WTC11 (cell line): ENCODE measurements around the gene QRICH2. TPM values are rescaled to one million over a fixed set of nuclear protein-coding genes. Genes with fewer than 3 reads are reported as not detected.

Experiments used
- ATAC-seq: fragments of 200-7000 bp; cut with Tn5 transposase; 2 replicates; pipeline ENCODE4 v1.10.0; 2021; ENCODE audit warnings: mild to moderate bottlenecking, moderate library complexity
- CTCF ChIA-PET: fragments of 300-600 bp; sonication (Branson Sonifier 250); formaldehyde crosslinking; loops from one replicate; lab custom pipeline; 2021; ENCODE audit warnings: antibody characterized with exemption; lab: Charles Lee
- POLR2A ChIA-PET: fragments of 350-600 bp; sonication (Branson Sonifier 250); formaldehyde crosslinking; loops from one replicate; lab custom pipeline; 2021; ENCODE audit warnings: antibody characterized with exemption; lab: Charles Lee
- DNase-seq: peaks from one replicate; pipeline ENCODE4 v3.0.0; 2021; ENCODE audit warnings: low spot score
- H3K27ac Mint-ChIP-seq: 2 replicates; pipeline ENCODE4 v1.8.0; 2021; ENCODE audit warnings: mixed read lengths
- H3K27me3 Mint-ChIP-seq: 2 replicates; pipeline ENCODE4 v1.8.0; 2021; ENCODE audit warnings: low read depth, mild to moderate bottlenecking, moderate library complexity, mixed read lengths
- H3K36me3 Mint-ChIP-seq: 2 replicates; pipeline ENCODE4 v1.8.0; 2021; ENCODE audit warnings: mixed read lengths
- H3K4me1 Mint-ChIP-seq: 2 replicates; pipeline ENCODE4 v1.8.0; 2022; ENCODE audit warnings: mixed read lengths
- H3K4me3 Mint-ChIP-seq: 2 replicates; pipeline ENCODE4 v1.8.0; 2021; ENCODE audit warnings: mild to moderate bottlenecking, moderate library complexity, mixed read lengths
- H3K9me3 Mint-ChIP-seq: 2 replicates; pipeline ENCODE4 v1.8.0; 2021; ENCODE audit warnings: mixed read lengths
- AR ChIP-seq: fragments of 250-450 bp; sonication (Bioruptor Pico); IDR thresholded peaks from 2 replicates; pipeline ENCODE4 v1.9.0; 2021; ENCODE audit warnings: mild to moderate bottlenecking
- ATF6 ChIP-seq: sonication (generic); formaldehyde crosslinking; IDR thresholded peaks from 2 replicates; pipeline ENCODE4 v1.8.1; 2023; ENCODE audit warnings: mild to moderate bottlenecking, missing genetic modification reagents
- CREB1 ChIP-seq: sonication (generic); formaldehyde crosslinking; IDR thresholded peaks from 2 replicates; pipeline ENCODE4 v1.8.0; 2023; ENCODE audit warnings: mild to moderate bottlenecking, missing genetic modification reagents
- GABPB1 ChIP-seq: sonication (generic); formaldehyde crosslinking; IDR thresholded peaks from 2 replicates; pipeline ENCODE4 v1.8.1; 2023; ENCODE audit warnings: mild to moderate bottlenecking, missing genetic modification reagents
- MAX ChIP-seq: sonication (generic); formaldehyde crosslinking; IDR thresholded peaks from 2 replicates; pipeline ENCODE4 v1.8.0; 2022; ENCODE audit warnings: mild to moderate bottlenecking, missing genetic modification reagents
- NFYB ChIP-seq: sonication (generic); formaldehyde crosslinking; conservative IDR thresholded peaks from 2 replicates; pipeline ENCODE4 v1.8.0; 2022; ENCODE audit warnings: low read depth, missing genetic modification reagents
- NR3C1 ChIP-seq: sonication (generic); formaldehyde crosslinking; conservative IDR thresholded peaks from 2 replicates; pipeline ENCODE4 v1.8.1; 2023; ENCODE audit warnings: low read depth, mild to moderate bottlenecking, missing genetic modification reagents
- RORB ChIP-seq: fragments of 250-450 bp; sonication (Bioruptor Pico); IDR thresholded peaks from 2 replicates; pipeline ENCODE4 v1.9.0; 2021; ENCODE audit warnings: mild to moderate bottlenecking
- SMAD3 ChIP-seq: sonication (generic); formaldehyde crosslinking; IDR thresholded peaks from 2 replicates; pipeline ENCODE4 v1.8.0; 2022; ENCODE audit warnings: missing genetic modification reagents, mild to moderate bottlenecking, borderline replicate concordance
- SP1 ChIP-seq: sonication (generic); formaldehyde crosslinking; conservative IDR thresholded peaks from 2 replicates; pipeline ENCODE4 v1.8.1; 2022; ENCODE audit warnings: missing genetic modification reagents
- TEAD1 ChIP-seq: sonication (generic); formaldehyde crosslinking; IDR thresholded peaks from 2 replicates; pipeline ENCODE4 v1.8.0; 2022; ENCODE audit warnings: mild to moderate bottlenecking, missing genetic modification reagents
- TP53 ChIP-seq: sonication (generic); formaldehyde crosslinking; IDR thresholded peaks from 2 replicates; pipeline ENCODE4 v1.8.1; 2023; ENCODE audit warnings: mild to moderate bottlenecking, missing genetic modification reagents
- ZNF121 ChIP-seq: sonication (generic); formaldehyde crosslinking; IDR thresholded peaks from 2 replicates; pipeline ENCODE4 v1.8.0; 2023; ENCODE audit warnings: missing genetic modification reagents
- ZNF425 ChIP-seq: fragments of 250-450 bp; sonication (Bioruptor Pico); conservative IDR thresholded peaks from 2 replicates; pipeline ENCODE4 v1.9.0; 2021; ENCODE audit warnings: mild to moderate bottlenecking
- ZNF512 ChIP-seq: sonication (generic); formaldehyde crosslinking; IDR thresholded peaks from 2 replicates; pipeline ENCODE4 v1.8.1; 2022; ENCODE audit warnings: missing genetic modification reagents, borderline replicate concordance
- ZNF671 ChIP-seq: fragments of 250-450 bp; sonication (Bioruptor Pico); IDR thresholded peaks from 2 replicates; pipeline ENCODE4 v1.8.0; 2021; ENCODE audit warnings: mild to moderate bottlenecking
- ZSCAN18 ChIP-seq: fragments of 250-450 bp; sonication (Bioruptor Pico); IDR thresholded peaks from 2 replicates; pipeline ENCODE4 v2.1.2; 2022; ENCODE audit warnings: mild to moderate bottlenecking, moderate library complexity
- total RNA-seq: library from RNA; stranded (reverse); gene quantifications from 3 replicates; pipeline ENCODE4 v1.2.3, GENCODE V29; 2021

QRICH2 gene
- total RNA-seq, 1 experiment from 2014 or later: 1.5 TPM

- ATAC-seq (no peak), DNase-seq (no peak)
- Mint-ChIP-seq H3K9me3 (peaks cover 5% of the 10 kb centered on the region), H3K4me3 (no peak overlapping the region), H3K4me1 (peaks cover 20% of the 10 kb centered on the region), H3K27ac (no peak overlapping the region), H3K36me3 (no peaks in the 10 kb centered on the region), H3K27me3 (no peaks in the 10 kb centered on the region)
- TF ChIP-seq AR (CRISPR knock-in tag): no peak
- TF ChIP-seq TP53 (CRISPR knock-in tag): no peak
- no peak for TF ChIP-seq ZNF121 (CRISPR knock-in tag)
- no peak for TF ChIP-seq NFYB (CRISPR knock-in tag)
- TF ChIP-seq ATF6 (CRISPR knock-in tag): no peak
- TF ChIP-seq GABPB1 (CRISPR knock-in tag): no peak
- TF ChIP-seq RORB (CRISPR knock-in tag): no peak
- TF ChIP-seq CREB1 (CRISPR knock-in tag): no peak
- no peak for TF ChIP-seq ZNF425 (CRISPR knock-in tag)
- TF ChIP-seq SMAD3: no peak
- no peak for TF ChIP-seq ZNF671 (CRISPR knock-in tag)
- no peak for TF ChIP-seq ZSCAN18
- TF ChIP-seq TEAD1: no peak
- TF ChIP-seq SP1 (CRISPR knock-in tag): no peak
- TF ChIP-seq ZNF512 (CRISPR knock-in tag): no peak
- no peak for TF ChIP-seq MAX (CRISPR knock-in tag)
- TF ChIP-seq NR3C1: no peak
- CTCF ChIA-PET: interaction anchor here (1.5 to 8.0 kb wide), 3 partner anchors 11 to 139 kb away, joined by 4 to 70 read pairs (median 7); no protein-coding TSS in a partner anchor
- POLR2A ChIA-PET: interaction anchor here (1.1 kb wide), 1 partner anchor 133 kb away, joined by 3 read pairs; no protein-coding TSS in a partner anchor
These were observed 47.9 kb downstream of the QRICH2 start for GRCh38 chr17:76260220-76260619.
